ENCODE measurements around the gene AFF1. TPM values are rescaled to one million over a fixed set of nuclear protein-coding genes. Genes with fewer than 3 reads are reported as not detected.

The AFF1 gene
- total RNA-seq, 1 experiment from 2014 or later, result 37.7 TPM

GRCh38 chr4:87122252-87122651, 187.4 kb downstream of the AFF1 start:
- BruUV-seq (replicated peaks), result no TSS peak
- DNase-seq, result no peak
- no peaks in the 10 kb centered on the region for H3K27me3 Mint-ChIP-seq (ENCODE audit: unreplicated experiment)
- H3K4me1 Mint-ChIP-seq (ENCODE audit: low read depth, unreplicated experiment), result peaks cover 8% of the 10 kb centered on the region
- no peaks in the 10 kb centered on the region for H3K9me3 Mint-ChIP-seq (ENCODE audit: low read depth, unreplicated experiment)
- no peak overlapping the region for H3K27ac Mint-ChIP-seq (ENCODE audit: unreplicated experiment)
- no peak overlapping the region for H3K4me3 Mint-ChIP-seq (ENCODE audit: low read depth, unreplicated experiment)
- H3K36me3 Mint-ChIP-seq (ENCODE audit: insufficient read depth, unreplicated experiment), result peaks cover 13% of the 10 kb centered on the region
- TF ChIP-seq CTCF (IDR thresholded peaks at IDR 0.05; ENCODE audit: unreplicated experiment), result no peak
- intact Hi-C loops (cut with micrococcal nuclease; ENCODE audit: unreplicated experiment), result no loop called here
- CTCF ChIA-PET, result no interaction called here

- H3K9me3 Mint-ChIP-seq (ENCODE audit: low read depth, unreplicated experiment), result no peaks in the 10 kb centered on the region
- H3K4me3 Mint-ChIP-seq (ENCODE audit: low read depth, unreplicated experiment), result no peak overlapping the region
- no peaks in the 10 kb centered on the region for H3K27me3 Mint-ChIP-seq (ENCODE audit: unreplicated experiment)
- intact Hi-C loops (cut with micrococcal nuclease; ENCODE audit: unreplicated experiment), result no loop called here
- CTCF ChIA-PET, result no interaction called here
- no peak for TF ChIP-seq CTCF (IDR thresholded peaks at IDR 0.05; ENCODE audit: unreplicated experiment)
- peaks cover 17% of the 10 kb centered on the region for H3K36me3 Mint-ChIP-seq (ENCODE audit: insufficient read depth, unreplicated experiment)
- H3K27ac Mint-ChIP-seq (ENCODE audit: unreplicated experiment), result no peak overlapping the region
- DNase-seq, result no peak
- peaks cover under 1% of the 10 kb centered on the region for H3K4me1 Mint-ChIP-seq (ENCODE audit: low read depth, unreplicated experiment)
- no TSS peak for BruUV-seq (replicated peaks)
Observed at GRCh38 chr4:87126056-87126455, 191.2 kb downstream of the AFF1 start.

GRCh38 chr4:87128006-87128705, 193.3 kb downstream of the AFF1 start:
- Mint-ChIP-seq H3K27me3 (ENCODE audit: unreplicated experiment) (no peaks in the 10 kb centered on the region), H3K4me3 (ENCODE audit: low read depth, unreplicated experiment) (no peak overlapping the region), H3K36me3 (ENCODE audit: insufficient read depth, unreplicated experiment) (peaks cover 17% of the 10 kb centered on the region), H3K4me1 (ENCODE audit: low read depth, unreplicated experiment) (no peaks in the 10 kb centered on the region), H3K9me3 (ENCODE audit: low read depth, unreplicated experiment) (no peaks in the 10 kb centered on the region), H3K27ac (ENCODE audit: unreplicated experiment) (no peak overlapping the region)
- DNase-seq, result no peak
- BruUV-seq (replicated peaks), result no TSS peak
- intact Hi-C loops (cut with micrococcal nuclease; ENCODE audit: unreplicated experiment), result no loop called here
- CTCF ChIA-PET, result no interaction called here
- no peak for TF ChIP-seq CTCF (IDR thresholded peaks at IDR 0.05; ENCODE audit: unreplicated experiment)

GRCh38 chr4:87129681-87130080, 194.9 kb downstream of the AFF1 start:
- H3K36me3 Mint-ChIP-seq (ENCODE audit: insufficient read depth, unreplicated experiment), result peaks cover 17% of the 10 kb centered on the region
- no peak overlapping the region for H3K4me3 Mint-ChIP-seq (ENCODE audit: low read depth, unreplicated experiment)
- no peak for TF ChIP-seq CTCF (IDR thresholded peaks at IDR 0.05; ENCODE audit: unreplicated experiment)
- intact Hi-C loops (cut with micrococcal nuclease; ENCODE audit: unreplicated experiment), result no loop called here
- H3K9me3 Mint-ChIP-seq (ENCODE audit: low read depth, unreplicated experiment), result no peaks in the 10 kb centered on the region
- no peaks in the 10 kb centered on the region for H3K4me1 Mint-ChIP-seq (ENCODE audit: low read depth, unreplicated experiment)
- no TSS peak for BruUV-seq (replicated peaks)
- no peaks in the 10 kb centered on the region for H3K27me3 Mint-ChIP-seq (ENCODE audit: unreplicated experiment)
- CTCF ChIA-PET, result no interaction called here
- no peak overlapping the region for H3K27ac Mint-ChIP-seq (ENCODE audit: unreplicated experiment)
- DNase-seq, result no peak
